Measurements from ENCODE around the gene FNDC3B. TPM values are rescaled to one million over a fixed set of nuclear protein-coding genes. Genes with fewer than 3 reads are reported as not detected.
A peak's percentile ranks its signal among the peaks of the same experiment; 100 is the strongest.

The FNDC3B gene
- total RNA-seq, 1 donor from 2014 or later, result 204 TPM

- Mint-ChIP-seq H3K9me3 (ENCODE audit: unreplicated experiment) (no peaks in the 10 kb centered on the region), H3K27me3 (ENCODE audit: unreplicated experiment) (peaks cover 1% of the 10 kb centered on the region), H3K27ac (ENCODE audit: unreplicated experiment) (peak overlapping the region; percentile 70), H3K4me1 (ENCODE audit: unreplicated experiment) (peaks cover 67% of the 10 kb centered on the region), H3K4me3 (ENCODE audit: unreplicated experiment) (no peak overlapping the region), H3K36me3 (ENCODE audit: low read depth, unreplicated experiment) (peaks cover 25% of the 10 kb centered on the region)
- no peak for TF ChIP-seq CTCF (IDR thresholded peaks at IDR 0.05; ENCODE audit: unreplicated experiment)
- DNase-seq (ENCODE audit: low spot score), result no peak
These were observed 95.0 kb downstream of the FNDC3B start for GRCh38 chr3:172134352-172134751.

- Mint-ChIP-seq H3K4me1 (ENCODE audit: unreplicated experiment) (peaks cover 71% of the 10 kb centered on the region), H3K27me3 (ENCODE audit: unreplicated experiment) (peaks cover 1% of the 10 kb centered on the region), H3K27ac (ENCODE audit: unreplicated experiment) (peak overlapping the region; percentile 93), H3K36me3 (ENCODE audit: low read depth, unreplicated experiment) (peaks cover 19% of the 10 kb centered on the region), H3K9me3 (ENCODE audit: unreplicated experiment) (no peaks in the 10 kb centered on the region), H3K4me3 (ENCODE audit: unreplicated experiment) (no peak overlapping the region)
- no peak for TF ChIP-seq CTCF (IDR thresholded peaks at IDR 0.05; ENCODE audit: unreplicated experiment)
- no peak for DNase-seq (ENCODE audit: low spot score)
These were observed 95.8 kb downstream of the FNDC3B start for GRCh38 chr3:172135185-172135584.

DNA sequence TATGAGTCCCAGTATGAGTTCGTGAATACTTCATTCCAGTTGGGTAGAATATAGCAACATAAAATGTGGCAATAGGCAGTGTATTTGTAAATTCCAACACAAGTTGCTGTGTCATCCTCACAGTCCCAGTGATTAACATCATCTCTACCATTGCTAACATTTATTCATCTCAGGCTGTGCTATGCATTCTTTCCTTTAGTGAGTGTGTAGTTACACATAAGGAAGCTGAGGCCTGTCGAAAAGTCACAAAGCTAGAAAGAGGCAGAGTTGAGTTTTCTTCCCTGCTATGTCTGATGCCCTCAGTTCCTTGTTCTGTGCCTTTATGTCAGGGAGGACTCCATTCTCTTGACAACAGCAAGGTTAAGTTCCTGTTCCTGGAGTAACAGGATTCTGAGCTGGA is 96.4 kb downstream of the FNDC3B start:
- no peak for TF ChIP-seq CTCF (IDR thresholded peaks at IDR 0.05; ENCODE audit: unreplicated experiment)
- Mint-ChIP-seq H3K4me3 (ENCODE audit: unreplicated experiment) (no peak overlapping the region), H3K9me3 (ENCODE audit: unreplicated experiment) (no peaks in the 10 kb centered on the region), H3K27me3 (ENCODE audit: unreplicated experiment) (peaks cover 1% of the 10 kb centered on the region), H3K27ac (ENCODE audit: unreplicated experiment) (peak overlapping the region; percentile 93), H3K4me1 (ENCODE audit: unreplicated experiment) (peaks cover 73% of the 10 kb centered on the region), H3K36me3 (ENCODE audit: low read depth, unreplicated experiment) (peaks cover 12% of the 10 kb centered on the region)
- no peak for DNase-seq (ENCODE audit: low spot score)

DNA sequence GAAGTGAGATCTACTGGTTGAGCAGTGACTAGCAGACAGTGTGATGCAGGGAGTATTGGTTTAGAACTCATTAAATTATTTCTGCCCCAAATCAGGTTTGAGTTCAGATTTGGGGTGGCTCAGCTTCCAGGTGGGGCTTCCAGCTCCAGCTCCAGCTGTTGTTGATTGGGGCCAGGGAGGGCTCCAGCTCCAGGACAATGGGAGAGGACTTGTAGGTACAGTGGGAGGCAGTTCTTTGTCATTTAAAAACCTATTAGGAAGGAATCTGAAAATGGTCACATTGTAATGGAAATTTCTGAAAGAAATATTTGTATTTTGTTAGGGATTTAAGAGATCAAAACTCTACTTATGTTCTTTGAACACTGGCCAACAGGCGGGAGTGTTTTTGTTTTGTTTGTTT is 97.0 kb downstream of the FNDC3B start:
- Mint-ChIP-seq H3K4me3 (ENCODE audit: unreplicated experiment) (no peak overlapping the region), H3K27ac (ENCODE audit: unreplicated experiment) (peak overlapping the region; percentile 93), H3K9me3 (ENCODE audit: unreplicated experiment) (no peaks in the 10 kb centered on the region), H3K36me3 (ENCODE audit: low read depth, unreplicated experiment) (peaks cover 12% of the 10 kb centered on the region), H3K4me1 (ENCODE audit: unreplicated experiment) (peaks cover 78% of the 10 kb centered on the region), H3K27me3 (ENCODE audit: unreplicated experiment) (peaks cover 1% of the 10 kb centered on the region)
- no peak for TF ChIP-seq CTCF (IDR thresholded peaks at IDR 0.05; ENCODE audit: unreplicated experiment)
- no peak for DNase-seq (ENCODE audit: low spot score)

- peaks cover 1% of the 10 kb centered on the region for H3K27me3 Mint-ChIP-seq (ENCODE audit: unreplicated experiment)
- H3K4me3 Mint-ChIP-seq (ENCODE audit: unreplicated experiment), result no peak overlapping the region
- no peak for DNase-seq (ENCODE audit: low spot score)
- peaks cover 85% of the 10 kb centered on the region for H3K4me1 Mint-ChIP-seq (ENCODE audit: unreplicated experiment)
- no peaks in the 10 kb centered on the region for H3K9me3 Mint-ChIP-seq (ENCODE audit: unreplicated experiment)
- H3K27ac Mint-ChIP-seq (ENCODE audit: unreplicated experiment), result peak overlapping the region; percentile 90
- peaks cover 16% of the 10 kb centered on the region for H3K36me3 Mint-ChIP-seq (ENCODE audit: low read depth, unreplicated experiment)
- TF ChIP-seq CTCF (IDR thresholded peaks at IDR 0.05; ENCODE audit: unreplicated experiment), result no peak
These were observed 98.2 kb downstream of the FNDC3B start for GRCh38 chr3:172137287-172138192.

Data from endothelial cell (in vitro differentiated cells).